Liver (tissue), 9 donors: ENCODE data around the gene HDGFL3. TPM values are rescaled to one million over a fixed set of nuclear protein-coding genes. Genes with fewer than 3 reads are reported as not detected.

Experiments used
- DNase-seq: peaks from one replicate; pipeline ENCODE4 v3.0.0-alpha.2; 2017; ENCODE audit warnings: low spot score
- H3K27ac ChIP-seq, 2 donors: one replicate each; pipeline ENCODE4 v1.7.0; 2013; ENCODE audit warnings: inconsistent platforms in 2 of 2, low read length in 2 of 2, control low read depth in 1 of 2, low read depth in 1 of 2, mild to moderate bottlenecking in 1 of 2
- H3K27me3 ChIP-seq, 4 donors: one replicate each; pipeline versions ENCODE4 v1.6.1 to v1.7.0; 2013; ENCODE audit warnings: low read length in 3 of 4, inconsistent platforms in 1 of 4, mild to moderate bottlenecking in 1 of 4, moderate library complexity in 1 of 4; ENCODE audit not compliant: control insufficient read depth in 4 of 4, insufficient read depth in 4 of 4
- H3K36me3 ChIP-seq, 4 donors: one replicate each; pipeline versions ENCODE4 v1.6.1 to v1.7.0; 2013; ENCODE audit warnings: low read length in 3 of 4, mild to moderate bottlenecking in 3 of 4, low read depth in 1 of 4, moderate library complexity in 1 of 4; ENCODE audit not compliant: control insufficient read depth in 4 of 4, insufficient read depth in 3 of 4
- H3K4me1 ChIP-seq, 4 donors: one replicate each; pipeline versions ENCODE4 v1.6.1 to v1.7.0; 2013; ENCODE audit warnings: low read length in 3 of 4, mild to moderate bottlenecking in 3 of 4, moderate library complexity in 1 of 4; ENCODE audit not compliant: control insufficient read depth in 4 of 4, insufficient read depth in 4 of 4
- H3K4me3 ChIP-seq, 3 donors: one replicate each; pipeline versions ENCODE4 v1.6.1 to v1.7.0; 2013; ENCODE audit warnings: low read length in 3 of 3, control low read depth in 1 of 3, low read depth in 1 of 3, mild to moderate bottlenecking in 1 of 3
- H3K9ac ChIP-seq, 2 donors: one replicate each; pipeline ENCODE4 v1.7.0; 2013; ENCODE audit warnings: low read length in 2 of 2, mild to moderate bottlenecking in 2 of 2, moderate library complexity in 2 of 2, control low read depth in 1 of 2, low read depth in 1 of 2
- H3K9me3 ChIP-seq, 4 donors: one replicate each; pipeline versions ENCODE4 v1.6.1 to v1.7.0; 2013; ENCODE audit warnings: low read length in 3 of 4; ENCODE audit not compliant: control insufficient read depth in 4 of 4
- EGR1 ChIP-seq, 2 donors: IDR thresholded peaks; 2 replicates each; pipeline ENCODE4 v1.6.1; 2016 to 2018; ENCODE audit warnings: antibody characterized with exemption in 2 of 2, low read depth in 2 of 2
- FOXA1 ChIP-seq: IDR thresholded peaks from 2 replicates; pipeline ENCODE4 v1.6.1; 2016; ENCODE audit warnings: antibody characterized with exemption
- FOXA2 ChIP-seq: IDR thresholded peaks from 2 replicates; pipeline ENCODE4 v1.6.1; 2016; ENCODE audit warnings: antibody characterized with exemption
- GABPA ChIP-seq, 2 donors: IDR thresholded peaks in 1 of 2; conservative IDR thresholded peaks in 1 of 2; 2 replicates each; pipeline ENCODE4 v1.6.1; 2016; ENCODE audit warnings: antibody characterized with exemption in 2 of 2, mild to moderate bottlenecking in 1 of 2, moderate library complexity in 1 of 2
- HNF4A ChIP-seq, 2 donors: conservative IDR thresholded peaks; 2 replicates each; pipeline ENCODE4 v1.6.1; 2016; ENCODE audit warnings: antibody characterized with exemption in 2 of 2, mild to moderate bottlenecking in 2 of 2
- HNF4G ChIP-seq: IDR thresholded peaks from 2 replicates; pipeline ENCODE4 v1.6.1; 2016; ENCODE audit warnings: antibody characterized with exemption
- JUND ChIP-seq, 2 donors: IDR thresholded peaks; 2 replicates each; pipeline ENCODE4 v1.6.1; 2016; ENCODE audit warnings: antibody characterized with exemption in 2 of 2
- MAX ChIP-seq: IDR thresholded peaks from 2 replicates; pipeline ENCODE4 v1.6.1; 2016; ENCODE audit warnings: antibody characterized with exemption
- NR2F2 ChIP-seq: IDR thresholded peaks from 2 replicates; pipeline ENCODE4 v1.6.1; 2016; ENCODE audit warnings: antibody characterized with exemption
- RAD21 ChIP-seq, 2 donors: IDR thresholded peaks; 2 replicates each; pipeline ENCODE4 v1.6.1; 2016; ENCODE audit warnings: antibody characterized with exemption in 2 of 2, mild to moderate bottlenecking in 2 of 2
- RXRA ChIP-seq, 2 donors: IDR thresholded peaks; 2 replicates each; pipeline ENCODE4 v1.6.1; 2017 to 2018; ENCODE audit warnings: antibody characterized with exemption in 2 of 2, mild to moderate bottlenecking in 1 of 2
- SP1 ChIP-seq: IDR thresholded peaks from 2 replicates; pipeline ENCODE4 v1.6.1; 2018; ENCODE audit warnings: antibody characterized with exemption, mild to moderate bottlenecking
- TAF1 ChIP-seq: conservative IDR thresholded peaks from 2 replicates; pipeline ENCODE4 v1.6.1; 2016; ENCODE audit warnings: antibody characterized with exemption, mild to moderate bottlenecking
- YY1 ChIP-seq: IDR thresholded peaks from 2 replicates; pipeline ENCODE4 v1.6.1; 2016; ENCODE audit warnings: antibody characterized with exemption, mild to moderate bottlenecking
- ZBTB33 ChIP-seq: IDR thresholded peaks from 2 replicates; pipeline ENCODE4 v1.6.1; 2016; ENCODE audit warnings: antibody characterized with exemption
- WGBS: extraction: QIAGEN DNeasy Blood & Tissue Kit; methylation state at CpG from one replicate; pipeline ENCODE4 v1.1.7; 2013; 5-methylcytosine and 5-hydroxymethylcytosine counted together
- polyA plus RNA-seq, 2 donors: library from polyadenylated mRNA; stranded (reverse) in 1 of 2; unstranded in 1 of 2; fragments of 200-250 nt in 1 of 2; fragments of >200 nt in 1 of 2; fragmentation: Nextera tagmentation in 1 of 2; extraction: Ambion mirVana in 1 of 2; gene quantifications; one replicate each; pipeline versions ENCODE4 v1.2.1 to v1.2.3, GENCODE V29; 2013 to 2015
- total RNA-seq, 2 donors: library from RNA; depleted of rRNA; stranded (reverse); fragments of >200 nt; gene quantifications; one replicate each; pipeline ENCODE4 v1.2.3, GENCODE V29; 2014
- TF ChIP-seq, protein P1 (sequence below): fragments of 150-350 bp; IDR thresholded peaks from 2 replicates; pipeline ENCODE4 v1.5.1; 2017; ENCODE audit warnings: improper control_type of control experiment, low read depth, low read length; ENCODE audit not compliant: missing input control
- TF ChIP-seq, protein P2 (sequence below): IDR thresholded peaks from 2 replicates; pipeline ENCODE4 v1.6.1; 2016; ENCODE audit warnings: antibody characterized with exemption, mild to moderate bottlenecking
- TF ChIP-seq, protein P3 (sequence below): IDR thresholded peaks from 2 replicates; pipeline ENCODE4 v1.6.1; 2016; ENCODE audit warnings: antibody characterized with exemption
- donor health status: healthy.
- donor health status: healthy.
- donor health status: healthy.
- donor health status: healthy.
- donor health status: healthy.

HDGFL3 gene
- total and polyA plus RNA-seq, 4 donors = 0.44 to 3.5 (median 1.0) TPM

DNA sequence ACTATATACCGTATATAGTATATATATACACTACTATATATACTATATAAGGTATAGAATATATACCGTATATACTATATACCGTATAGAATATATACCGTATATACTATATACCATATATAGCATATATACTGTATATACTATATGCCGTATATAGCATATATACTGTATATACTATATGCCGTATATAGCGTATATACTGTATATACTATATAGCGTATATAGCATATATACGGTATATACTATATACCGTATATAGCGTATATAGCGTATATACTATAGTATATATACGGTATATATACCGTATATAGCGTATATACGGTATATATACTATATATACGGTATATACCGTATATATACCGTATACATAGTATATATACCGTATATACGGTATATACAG is 22.6 kb upstream of the HDGFL3 start:
- Histone ChIP-seq H3K9ac (no peak overlapping the region), H3K36me3 (no peaks in the 10 kb centered on the region), H3K4me3 (no peak overlapping the region), H3K9me3 (no peaks in the 10 kb centered on the region), H3K4me1 (no peaks in the 10 kb centered on the region), H3K27me3 (no peaks in the 10 kb centered on the region), H3K27ac (no peak overlapping the region)
- 94% methylated on average over 21 of the region's 21 CpGs for WGBS
- DNase-seq = no peak
- TF ChIP-seq FOXA1 = no peak
- no peak for TF ChIP-seq SP1
- TF ChIP-seq, protein P1, sequence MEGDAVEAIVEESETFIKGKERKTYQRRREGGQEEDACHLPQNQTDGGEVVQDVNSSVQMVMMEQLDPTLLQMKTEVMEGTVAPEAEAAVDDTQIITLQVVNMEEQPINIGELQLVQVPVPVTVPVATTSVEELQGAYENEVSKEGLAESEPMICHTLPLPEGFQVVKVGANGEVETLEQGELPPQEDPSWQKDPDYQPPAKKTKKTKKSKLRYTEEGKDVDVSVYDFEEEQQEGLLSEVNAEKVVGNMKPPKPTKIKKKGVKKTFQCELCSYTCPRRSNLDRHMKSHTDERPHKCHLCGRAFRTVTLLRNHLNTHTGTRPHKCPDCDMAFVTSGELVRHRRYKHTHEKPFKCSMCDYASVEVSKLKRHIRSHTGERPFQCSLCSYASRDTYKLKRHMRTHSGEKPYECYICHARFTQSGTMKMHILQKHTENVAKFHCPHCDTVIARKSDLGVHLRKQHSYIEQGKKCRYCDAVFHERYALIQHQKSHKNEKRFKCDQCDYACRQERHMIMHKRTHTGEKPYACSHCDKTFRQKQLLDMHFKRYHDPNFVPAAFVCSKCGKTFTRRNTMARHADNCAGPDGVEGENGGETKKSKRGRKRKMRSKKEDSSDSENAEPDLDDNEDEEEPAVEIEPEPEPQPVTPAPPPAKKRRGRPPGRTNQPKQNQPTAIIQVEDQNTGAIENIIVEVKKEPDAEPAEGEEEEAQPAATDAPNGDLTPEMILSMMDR = no peak
- no peak for TF ChIP-seq RXRA (IDR thresholded peaks at IDR 0.05)
- no peak for TF ChIP-seq YY1
- no peak for TF ChIP-seq ZBTB33
- no peak for TF ChIP-seq JUND (IDR thresholded peaks at IDR 0.05)
- TF ChIP-seq NR2F2 = no peak
- no peak for TF ChIP-seq EGR1 (IDR thresholded peaks at IDR 0.05; ENCODE audit: low read depth in 2 of 2)
- TF ChIP-seq MAX = no peak
- TF ChIP-seq, protein P2, sequence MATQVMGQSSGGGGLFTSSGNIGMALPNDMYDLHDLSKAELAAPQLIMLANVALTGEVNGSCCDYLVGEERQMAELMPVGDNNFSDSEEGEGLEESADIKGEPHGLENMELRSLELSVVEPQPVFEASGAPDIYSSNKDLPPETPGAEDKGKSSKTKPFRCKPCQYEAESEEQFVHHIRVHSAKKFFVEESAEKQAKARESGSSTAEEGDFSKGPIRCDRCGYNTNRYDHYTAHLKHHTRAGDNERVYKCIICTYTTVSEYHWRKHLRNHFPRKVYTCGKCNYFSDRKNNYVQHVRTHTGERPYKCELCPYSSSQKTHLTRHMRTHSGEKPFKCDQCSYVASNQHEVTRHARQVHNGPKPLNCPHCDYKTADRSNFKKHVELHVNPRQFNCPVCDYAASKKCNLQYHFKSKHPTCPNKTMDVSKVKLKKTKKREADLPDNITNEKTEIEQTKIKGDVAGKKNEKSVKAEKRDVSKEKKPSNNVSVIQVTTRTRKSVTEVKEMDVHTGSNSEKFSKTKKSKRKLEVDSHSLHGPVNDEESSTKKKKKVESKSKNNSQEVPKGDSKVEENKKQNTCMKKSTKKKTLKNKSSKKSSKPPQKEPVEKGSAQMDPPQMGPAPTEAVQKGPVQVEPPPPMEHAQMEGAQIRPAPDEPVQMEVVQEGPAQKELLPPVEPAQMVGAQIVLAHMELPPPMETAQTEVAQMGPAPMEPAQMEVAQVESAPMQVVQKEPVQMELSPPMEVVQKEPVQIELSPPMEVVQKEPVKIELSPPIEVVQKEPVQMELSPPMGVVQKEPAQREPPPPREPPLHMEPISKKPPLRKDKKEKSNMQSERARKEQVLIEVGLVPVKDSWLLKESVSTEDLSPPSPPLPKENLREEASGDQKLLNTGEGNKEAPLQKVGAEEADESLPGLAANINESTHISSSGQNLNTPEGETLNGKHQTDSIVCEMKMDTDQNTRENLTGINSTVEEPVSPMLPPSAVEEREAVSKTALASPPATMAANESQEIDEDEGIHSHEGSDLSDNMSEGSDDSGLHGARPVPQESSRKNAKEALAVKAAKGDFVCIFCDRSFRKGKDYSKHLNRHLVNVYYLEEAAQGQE = no peak
- no peak for TF ChIP-seq HNF4A (conservative IDR thresholded peaks at IDR 0.05)
- TF ChIP-seq TAF1 = no peak
- TF ChIP-seq RAD21 (IDR thresholded peaks at IDR 0.05) = no peak
- TF ChIP-seq HNF4G = no peak
- TF ChIP-seq, protein P3, sequence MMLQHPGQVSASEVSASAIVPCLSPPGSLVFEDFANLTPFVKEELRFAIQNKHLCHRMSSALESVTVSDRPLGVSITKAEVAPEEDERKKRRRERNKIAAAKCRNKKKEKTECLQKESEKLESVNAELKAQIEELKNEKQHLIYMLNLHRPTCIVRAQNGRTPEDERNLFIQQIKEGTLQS = no peak
- TF ChIP-seq FOXA2 = no peak
- TF ChIP-seq GABPA (IDR thresholded peaks at IDR 0.05 in 1 of 2, conservative IDR thresholded peaks at IDR 0.05 in 1 of 2) = no peak
